ENCODE measurements around the gene MBD3L3. TPM values are rescaled to one million over a fixed set of nuclear protein-coding genes. Genes with fewer than 3 reads are reported as not detected.

Gene MBD3L3
- total RNA-seq, 1 experiment from 2014 or later, result not detected

Other genes with a start within 250 kb of the MBD3L3 start
- gene ADGRE1, start 171.1 kb downstream of the MBD3L3 start, total RNA-seq (2014; rRNA removed; shearing (Covaris generic)), result not detected in 2 replicates
- not detected in 2 replicates for gene MBD3L2B, start 37.2 kb downstream of the MBD3L3 start, total RNA-seq (2014; rRNA removed; shearing (Covaris generic))
- gene MBD3L5, start 28.1 kb downstream of the MBD3L3 start, total RNA-seq (2014; rRNA removed; shearing (Covaris generic)), result not detected in 2 replicates
- gene MBD3L4, start 18.5 kb downstream of the MBD3L3 start, total RNA-seq (2014; rRNA removed; shearing (Covaris generic)), result not detected in 2 replicates
- not detected in 2 replicates for gene MBD3L2, start 9.4 kb downstream of the MBD3L3 start, total RNA-seq (2014; rRNA removed; shearing (Covaris generic))
- 7.2 and 8.9 TPM in 2 replicates for gene ZNF557, start 11.0 kb upstream of the MBD3L3 start, total RNA-seq (2014; rRNA removed; shearing (Covaris generic))
- gene INSR, start 235.7 kb upstream of the MBD3L3 start, total RNA-seq (2014; rRNA removed; shearing (Covaris generic)), result 3.6 and 3.8 TPM in 2 replicates

Data from NCI-H460 (cell line).